OCI-LY7 (cell line): ENCODE results near the gene FIGNL1.

Experiments
- CTCF ChIP-seq: fragments of 200-600 bp; sonication (generic); conservative IDR thresholded peaks from 2 replicates; pipeline ENCODE4 v1.5.1; 2014; ENCODE audit warnings: mild to moderate bottlenecking, antibody characterized with exemption, low read length, moderate library complexity, mixed read lengths
- EZH2phosphoT487 ChIP-seq: fragments of 200-600 bp; sonication (generic); IDR thresholded peaks from 2 replicates; pipeline ENCODE4 v1.6.1; 2018; ENCODE audit warnings: low read depth, borderline replicate concordance, mild to moderate bottlenecking, mixed run types, antibody characterized with exemption, low read length, moderate library complexity, mixed read lengths

DNA sequence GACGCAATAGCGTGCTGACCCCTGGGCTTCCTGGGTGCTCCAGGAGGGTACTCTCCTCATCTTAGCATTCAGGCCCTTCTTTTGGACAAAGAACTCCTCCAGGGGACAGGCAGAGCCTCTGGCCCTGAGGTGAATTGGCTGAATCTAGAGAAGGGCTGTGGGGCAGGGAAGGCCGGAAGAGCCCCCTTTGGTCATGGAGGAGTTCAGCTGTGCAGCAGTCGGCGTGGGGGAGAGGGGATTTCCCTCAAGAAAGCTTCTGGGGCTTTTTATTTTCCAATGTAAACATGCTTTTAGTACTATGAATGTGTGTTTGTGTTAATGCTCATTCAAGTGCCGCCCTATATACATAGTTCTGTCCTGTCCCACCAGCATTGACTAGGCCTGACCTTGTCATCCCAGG, 38.8 kb downstream of the FIGNL1 start:
- TF ChIP-seq CTCF, result no peak
- TF ChIP-seq EZH2phosphoT487, result no peak
